MM.1S (cell line): Measurements from ENCODE around the gene GH2.

ENCODE experiments used
- EZH2 ChIP-seq: fragments of 300-600 bp; sonication (generic); optimal IDR thresholded peaks from 2 replicates; pipeline ENCODE3; 2017; ENCODE audit warnings: low read depth, mild to moderate bottlenecking, antibody characterized with exemption, low read length, mixed read lengths
- EZH2phosphoT487 ChIP-seq: fragments of 300-600 bp; sonication (generic); IDR thresholded peaks from 2 replicates; pipeline ENCODE4 v1.6.1; 2018; ENCODE audit warnings: antibody characterized with exemption, low read length
- TF ChIP-seq, protein P1 (sequence below): fragments of 300-600 bp; sonication (generic); IDR thresholded peaks from 2 replicates; pipeline ENCODE4 v1.5.1; 2016; ENCODE audit warnings: antibody characterized with exemption, low read length, mixed read lengths

DNA sequence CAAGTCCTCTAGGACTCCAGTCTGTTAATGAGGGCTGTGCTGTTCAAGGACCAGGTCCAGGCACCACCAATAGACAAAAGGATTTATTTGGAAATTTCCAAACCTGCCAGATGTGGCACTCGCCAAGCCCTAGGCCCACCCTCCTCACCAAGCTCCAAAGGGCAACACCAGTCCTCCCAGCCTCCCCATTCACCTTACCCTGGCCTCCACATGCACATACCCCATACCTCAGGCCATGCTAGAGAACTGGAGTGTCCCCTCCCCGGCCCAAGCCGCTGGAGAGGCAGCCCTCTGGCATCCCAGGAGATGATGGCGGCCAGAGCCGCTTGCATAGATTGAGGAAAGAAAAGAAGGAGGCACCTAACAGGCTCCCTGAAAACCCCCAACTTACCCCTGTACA, 49.7 kb downstream of the GH2 start:
- TF ChIP-seq, protein P1, sequence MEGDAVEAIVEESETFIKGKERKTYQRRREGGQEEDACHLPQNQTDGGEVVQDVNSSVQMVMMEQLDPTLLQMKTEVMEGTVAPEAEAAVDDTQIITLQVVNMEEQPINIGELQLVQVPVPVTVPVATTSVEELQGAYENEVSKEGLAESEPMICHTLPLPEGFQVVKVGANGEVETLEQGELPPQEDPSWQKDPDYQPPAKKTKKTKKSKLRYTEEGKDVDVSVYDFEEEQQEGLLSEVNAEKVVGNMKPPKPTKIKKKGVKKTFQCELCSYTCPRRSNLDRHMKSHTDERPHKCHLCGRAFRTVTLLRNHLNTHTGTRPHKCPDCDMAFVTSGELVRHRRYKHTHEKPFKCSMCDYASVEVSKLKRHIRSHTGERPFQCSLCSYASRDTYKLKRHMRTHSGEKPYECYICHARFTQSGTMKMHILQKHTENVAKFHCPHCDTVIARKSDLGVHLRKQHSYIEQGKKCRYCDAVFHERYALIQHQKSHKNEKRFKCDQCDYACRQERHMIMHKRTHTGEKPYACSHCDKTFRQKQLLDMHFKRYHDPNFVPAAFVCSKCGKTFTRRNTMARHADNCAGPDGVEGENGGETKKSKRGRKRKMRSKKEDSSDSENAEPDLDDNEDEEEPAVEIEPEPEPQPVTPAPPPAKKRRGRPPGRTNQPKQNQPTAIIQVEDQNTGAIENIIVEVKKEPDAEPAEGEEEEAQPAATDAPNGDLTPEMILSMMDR, result no peak
- TF ChIP-seq EZH2, result no peak
- no peak for TF ChIP-seq EZH2phosphoT487
